ENCODE data around the gene NAB1. TPM values are rescaled to one million over a fixed set of nuclear protein-coding genes. Genes with fewer than 3 reads are reported as not detected.

Gene NAB1
- total RNA-seq, 2 experiments from 2014 or later = 23.4 to 23.7 TPM

- Mint-ChIP-seq H3K9me3 (ENCODE audit: insufficient read depth) (peaks cover 2% of the 10 kb centered on the region), H3K4me3 (no peak overlapping the region), H3K36me3 (ENCODE audit: low read depth) (no peaks in the 10 kb centered on the region), H3K4me1 (ENCODE audit: low read depth) (no peaks in the 10 kb centered on the region), H3K27ac (no peak overlapping the region), H3K27me3 (ENCODE audit: low read depth) (no peaks in the 10 kb centered on the region)
- CTCF ChIA-PET = interaction anchor here (1.4 kb wide), 1 partner anchor 17 kb away, joined by 3 read pairs; no protein-coding TSS in a partner anchor
- no peak for DNase-seq
- POLR2A ChIA-PET = no interaction called here
- ATAC-seq = no peak
These were observed 30.9 kb upstream of the NAB1 start for GRCh38 chr2:190618030-190618429.

DNA sequence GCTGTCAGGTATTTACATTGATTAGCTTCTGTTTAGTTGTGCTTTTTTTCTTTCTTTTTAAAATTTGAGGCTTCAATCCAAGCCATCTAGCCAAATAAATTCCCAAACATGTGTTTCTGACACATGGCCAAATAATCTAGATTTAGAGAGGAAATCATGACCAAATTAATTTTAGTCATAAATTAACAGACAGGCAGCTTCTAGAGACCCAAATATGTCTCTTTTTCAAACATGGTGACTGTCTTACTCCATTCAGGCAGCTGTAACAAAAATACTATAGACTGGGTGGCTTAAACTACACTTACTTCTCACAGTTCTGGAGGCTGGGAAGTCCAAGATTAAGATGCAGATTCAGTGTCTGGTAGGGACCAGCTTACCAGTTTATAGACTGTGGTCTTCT lies 23.2 kb upstream of the NAB1 start:
- Mint-ChIP-seq H3K9me3 (ENCODE audit: insufficient read depth) (peaks cover 7% of the 10 kb centered on the region), H3K27ac (no peak overlapping the region), H3K4me1 (ENCODE audit: low read depth) (peaks cover 13% of the 10 kb centered on the region), H3K36me3 (ENCODE audit: low read depth) (no peaks in the 10 kb centered on the region), H3K27me3 (ENCODE audit: low read depth) (peaks cover 3% of the 10 kb centered on the region), H3K4me3 (no peak overlapping the region)
- CTCF ChIA-PET = interaction anchor here (0.9 to 1.0 kb wide), 2 partner anchors 13 to 19 kb away, joined by 3 to 4 read pairs; no protein-coding TSS in a partner anchor
- no peak for DNase-seq
- no peak for ATAC-seq
- POLR2A ChIA-PET = interaction anchor here (0.6 kb wide), 1 partner anchor 39 kb away, joined by 3 read pairs; no protein-coding TSS in a partner anchor

DNA sequence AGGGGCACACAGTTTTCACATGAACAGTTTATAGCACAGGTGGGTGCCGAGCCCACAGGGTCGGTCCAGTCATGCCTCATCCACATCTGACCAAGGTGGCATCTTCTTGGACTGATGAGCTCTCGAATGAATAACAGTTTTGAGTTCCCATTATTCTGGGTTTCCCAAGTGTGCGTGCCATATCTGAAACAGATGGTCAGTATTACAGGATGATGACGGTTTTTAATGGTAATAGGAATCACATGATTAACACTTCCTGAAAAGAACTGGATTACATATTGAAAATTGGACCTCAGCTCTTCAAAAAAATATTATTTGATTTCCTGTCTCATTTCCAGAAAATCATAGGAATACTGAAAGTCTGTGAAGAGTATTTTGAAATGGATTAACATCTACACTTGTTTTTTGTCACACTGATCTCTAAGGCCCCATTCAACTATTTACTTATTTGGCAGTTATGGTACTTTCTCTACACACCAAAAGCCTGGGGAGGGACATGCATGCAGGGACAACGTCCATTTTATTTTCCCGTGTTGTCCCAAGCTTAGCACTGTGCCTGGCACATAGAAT lies 22.2 kb upstream of the NAB1 start:
- Mint-ChIP-seq H3K9me3 (ENCODE audit: insufficient read depth) (peaks cover 7% of the 10 kb centered on the region), H3K4me3 (no peak overlapping the region), H3K4me1 (ENCODE audit: low read depth) (peaks cover 13% of the 10 kb centered on the region), H3K27me3 (ENCODE audit: low read depth) (peaks cover 3% of the 10 kb centered on the region), H3K36me3 (ENCODE audit: low read depth) (no peaks in the 10 kb centered on the region), H3K27ac (no peak overlapping the region)
- no peak for DNase-seq
- POLR2A ChIA-PET = no interaction called here
- no peak for ATAC-seq
- CTCF ChIA-PET = no interaction called here

- Mint-ChIP-seq H3K27ac (peak overlapping the region; percentile 58), H3K9me3 (ENCODE audit: insufficient read depth) (peaks cover 7% of the 10 kb centered on the region), H3K4me1 (ENCODE audit: low read depth) (peaks cover 13% of the 10 kb centered on the region), H3K4me3 (peak overlapping the region; percentile 82), H3K36me3 (ENCODE audit: low read depth) (no peaks in the 10 kb centered on the region), H3K27me3 (ENCODE audit: low read depth) (peaks cover 3% of the 10 kb centered on the region)
- DNase-seq (peak; percentile 28), ATAC-seq (peak; percentile 93)
- CTCF ChIA-PET = no interaction called here
- POLR2A ChIA-PET = interaction anchor here (1.7 kb wide), 1 partner anchor 94 kb away, joined by 6 read pairs; the partner anchor contains the start of gene NEMP2
These were observed 21.2 kb upstream of the NAB1 start for GRCh38 chr2:190627448-190628412.

DNA sequence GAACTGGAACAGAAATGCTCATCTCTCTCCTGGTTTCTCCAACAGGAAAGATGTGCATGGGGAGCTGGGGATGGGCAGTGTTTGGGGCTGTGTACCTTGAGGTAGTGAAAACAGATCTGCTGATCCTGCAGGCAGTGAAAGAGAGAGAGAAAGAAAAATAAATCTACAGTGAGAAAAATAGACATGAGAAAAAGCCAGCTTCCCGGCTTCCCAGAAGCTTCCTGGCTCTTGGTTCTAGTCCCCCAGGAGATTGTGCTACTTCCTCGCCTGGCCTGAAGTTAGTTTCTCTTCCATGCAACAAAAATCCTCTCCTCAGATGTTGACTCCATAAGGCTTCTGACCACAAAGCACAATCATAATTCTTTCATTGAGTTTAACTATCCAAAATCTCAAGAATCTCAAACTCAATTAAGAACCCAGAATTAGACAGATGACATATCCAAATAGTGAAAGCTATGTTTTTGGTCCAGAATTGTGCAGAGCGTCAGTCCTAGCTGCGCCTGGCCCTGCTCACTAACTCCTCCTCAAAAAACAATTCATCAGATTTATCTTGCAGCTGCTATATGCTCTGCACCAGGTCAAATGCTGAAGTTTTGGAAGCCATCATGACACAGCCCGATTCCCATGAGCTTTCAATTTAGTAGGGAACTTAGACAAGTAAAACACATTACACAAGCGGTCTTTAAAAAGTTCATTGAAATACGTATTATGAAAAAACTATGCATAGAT lies 20.1 kb upstream of the NAB1 start:
- Mint-ChIP-seq H3K9me3 (ENCODE audit: insufficient read depth) (no peaks in the 10 kb centered on the region), H3K4me3 (no peak overlapping the region), H3K4me1 (ENCODE audit: low read depth) (peaks cover 13% of the 10 kb centered on the region), H3K27me3 (ENCODE audit: low read depth) (peaks cover 3% of the 10 kb centered on the region), H3K27ac (no peak overlapping the region), H3K36me3 (ENCODE audit: low read depth) (no peaks in the 10 kb centered on the region)
- ChIA-PET CTCF (interaction anchor here (0.6 to 1.4 kb wide), 2 partner anchors 18 to 224 kb away, joined by 4 read pairs; no protein-coding TSS in a partner anchor), POLR2A (interaction anchor here (1.7 kb wide), 1 partner anchor 95 kb away, joined by 6 read pairs; the partner anchor contains the start of gene NEMP2)
- ATAC-seq (no peak), DNase-seq (no peak)

DNA sequence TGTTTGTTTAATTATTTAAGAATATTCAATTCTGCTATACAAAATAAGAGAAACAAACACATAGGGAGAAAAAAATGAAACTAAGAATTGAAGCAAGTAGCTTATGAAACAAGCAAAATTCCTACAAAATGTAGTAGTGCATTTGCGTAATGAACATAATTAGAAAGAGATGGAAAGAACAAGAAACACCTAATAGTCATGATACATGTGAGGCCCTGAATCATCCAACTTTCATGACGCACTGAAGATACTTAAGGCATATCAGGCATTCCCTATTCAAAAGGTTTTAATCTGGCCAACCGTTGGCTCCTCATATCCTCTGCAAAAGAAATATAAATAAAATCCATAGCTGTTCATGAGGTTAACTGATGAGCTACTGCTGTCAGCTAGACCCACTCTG lies 14.5 kb upstream of the NAB1 start:
- ATAC-seq = no peak
- Mint-ChIP-seq H3K36me3 (ENCODE audit: low read depth) (no peaks in the 10 kb centered on the region), H3K4me3 (no peak overlapping the region), H3K4me1 (ENCODE audit: low read depth) (no peaks in the 10 kb centered on the region), H3K27me3 (ENCODE audit: low read depth) (no peaks in the 10 kb centered on the region), H3K27ac (no peak overlapping the region), H3K9me3 (ENCODE audit: insufficient read depth) (no peaks in the 10 kb centered on the region)
- ChIA-PET POLR2A (no interaction called here), CTCF (interaction anchor here (1.3 kb wide), 1 partner anchor 217 kb away, joined by 3 read pairs; no protein-coding TSS in a partner anchor)
- DNase-seq = no peak

DNA sequence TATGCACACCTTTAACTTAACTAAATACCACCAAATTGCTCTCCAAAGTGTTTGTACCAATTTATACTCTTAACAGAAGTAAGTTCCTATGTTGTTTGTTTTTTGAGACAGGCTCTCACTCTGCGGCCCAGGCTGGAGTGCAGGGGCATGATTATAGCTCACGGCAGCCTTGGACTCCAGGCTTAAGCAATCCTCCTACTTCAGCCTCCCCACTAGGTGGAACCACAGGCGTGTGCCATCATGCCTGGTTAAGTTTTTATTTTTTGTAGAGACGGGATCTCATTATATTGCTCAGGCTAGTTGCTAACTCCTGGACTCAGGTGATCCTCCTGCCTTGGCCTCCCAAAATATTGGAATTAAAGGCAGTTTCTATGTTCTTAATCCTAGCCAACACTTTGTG lies 13.1 kb upstream of the NAB1 start:
- POLR2A ChIA-PET = interaction anchor here (0.9 kb wide), 1 partner anchor 17 kb away, joined by 3 read pairs; no protein-coding TSS in a partner anchor
- H3K27me3 Mint-ChIP-seq (ENCODE audit: low read depth) = no peaks in the 10 kb centered on the region

GRCh38 chr2:190636361-190636760 lies 12.5 kb upstream of the NAB1 start:
- Mint-ChIP-seq H3K36me3 (ENCODE audit: low read depth) (no peaks in the 10 kb centered on the region), H3K9me3 (ENCODE audit: insufficient read depth) (no peaks in the 10 kb centered on the region), H3K4me3 (no peak overlapping the region), H3K4me1 (ENCODE audit: low read depth) (no peaks in the 10 kb centered on the region), H3K27me3 (ENCODE audit: low read depth) (no peaks in the 10 kb centered on the region), H3K27ac (no peak overlapping the region)
- ATAC-seq (no peak), DNase-seq (no peak)
- CTCF ChIA-PET = interaction anchor here (1.0 kb wide), 2 partner anchors 39 to 116 kb away, joined by 3 read pairs; no protein-coding TSS in a partner anchor
- POLR2A ChIA-PET = no interaction called here

More for the DNA sequence above, 13.1 kb upstream of the NAB1 start:
- Mint-ChIP-seq H3K27ac (no peak overlapping the region), H3K4me3 (no peak overlapping the region), H3K9me3 (ENCODE audit: insufficient read depth) (no peaks in the 10 kb centered on the region), H3K36me3 (ENCODE audit: low read depth) (no peaks in the 10 kb centered on the region), H3K4me1 (ENCODE audit: low read depth) (no peaks in the 10 kb centered on the region)
- CTCF ChIA-PET = interaction anchor here (0.9 to 1.0 kb wide), 3 partner anchors 39 to 158 kb away, joined by 3 read pairs; no protein-coding TSS in a partner anchor
- ATAC-seq (no peak), DNase-seq (no peak)

DNA sequence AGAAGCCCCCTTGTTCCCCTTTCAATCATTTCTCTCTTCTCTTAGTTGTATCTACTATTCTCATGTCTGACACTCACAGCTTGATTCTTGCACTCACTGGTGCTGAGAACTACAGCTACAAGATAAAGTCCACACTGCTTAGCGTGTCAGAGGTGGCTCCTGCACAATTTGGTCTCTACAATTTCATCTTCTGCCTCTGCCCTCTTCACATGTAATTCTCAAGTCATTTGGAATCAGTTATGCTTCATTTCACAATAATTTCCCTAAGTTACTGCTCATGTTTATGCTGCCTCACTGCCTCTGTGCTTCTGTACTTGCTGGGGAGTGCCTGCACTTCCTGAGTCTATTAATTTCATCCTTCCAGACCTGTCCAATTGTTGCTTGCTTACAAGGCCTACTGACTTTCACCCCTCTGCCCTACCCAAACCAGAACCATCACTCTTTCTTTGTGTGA lies 11.6 kb upstream of the NAB1 start:
- DNase-seq (no peak), ATAC-seq (no peak)
- H3K27ac Mint-ChIP-seq = no peak overlapping the region
- no peaks in the 10 kb centered on the region for H3K27me3 Mint-ChIP-seq (ENCODE audit: low read depth)
- POLR2A ChIA-PET = no interaction called here
- H3K9me3 Mint-ChIP-seq (ENCODE audit: insufficient read depth) = no peaks in the 10 kb centered on the region
- no peak overlapping the region for H3K4me3 Mint-ChIP-seq
- H3K36me3 Mint-ChIP-seq (ENCODE audit: low read depth) = no peaks in the 10 kb centered on the region
- CTCF ChIA-PET = no interaction called here
- H3K4me1 Mint-ChIP-seq (ENCODE audit: low read depth) = no peaks in the 10 kb centered on the region

GRCh38 chr2:190637903-190638618 lies 10.8 kb upstream of the NAB1 start:
- H3K27me3 Mint-ChIP-seq (ENCODE audit: low read depth) = no peaks in the 10 kb centered on the region
- no peak overlapping the region for H3K27ac Mint-ChIP-seq
- ChIA-PET CTCF (interaction anchor here (1.4 kb wide), 1 partner anchor 13 kb away, joined by 4 read pairs; no protein-coding TSS in a partner anchor), POLR2A (no interaction called here)
- H3K36me3 Mint-ChIP-seq (ENCODE audit: low read depth) = no peaks in the 10 kb centered on the region
- no peaks in the 10 kb centered on the region for H3K4me1 Mint-ChIP-seq (ENCODE audit: low read depth)
- H3K4me3 Mint-ChIP-seq = no peak overlapping the region
- no peaks in the 10 kb centered on the region for H3K9me3 Mint-ChIP-seq (ENCODE audit: insufficient read depth)
- no peak for DNase-seq
- no peak for ATAC-seq

GRCh38 chr2:190640117-190640516 lies 8.8 kb upstream of the NAB1 start:
- POLR2A ChIA-PET = no interaction called here
- Mint-ChIP-seq H3K27me3 (ENCODE audit: low read depth) (no peaks in the 10 kb centered on the region), H3K36me3 (ENCODE audit: low read depth) (no peaks in the 10 kb centered on the region), H3K4me1 (ENCODE audit: low read depth) (no peaks in the 10 kb centered on the region), H3K27ac (no peak overlapping the region), H3K9me3 (ENCODE audit: insufficient read depth) (no peaks in the 10 kb centered on the region), H3K4me3 (no peak overlapping the region)
- ATAC-seq (no peak), DNase-seq (no peak)
- CTCF ChIA-PET = interaction anchor here (1.2 kb wide), 1 partner anchor 10 kb away, joined by 5 read pairs; no protein-coding TSS in a partner anchor
